ENCODE measurements around the gene SNCG.
A peak's percentile ranks its signal among the peaks of the same experiment; 100 is the strongest.
"Not testable (repeated sequence)": the region's sequence is repeated elsewhere in the genome, so short reads cannot be mapped to it uniquely, and the experiment has no call there.

The SNCG gene

DNA sequence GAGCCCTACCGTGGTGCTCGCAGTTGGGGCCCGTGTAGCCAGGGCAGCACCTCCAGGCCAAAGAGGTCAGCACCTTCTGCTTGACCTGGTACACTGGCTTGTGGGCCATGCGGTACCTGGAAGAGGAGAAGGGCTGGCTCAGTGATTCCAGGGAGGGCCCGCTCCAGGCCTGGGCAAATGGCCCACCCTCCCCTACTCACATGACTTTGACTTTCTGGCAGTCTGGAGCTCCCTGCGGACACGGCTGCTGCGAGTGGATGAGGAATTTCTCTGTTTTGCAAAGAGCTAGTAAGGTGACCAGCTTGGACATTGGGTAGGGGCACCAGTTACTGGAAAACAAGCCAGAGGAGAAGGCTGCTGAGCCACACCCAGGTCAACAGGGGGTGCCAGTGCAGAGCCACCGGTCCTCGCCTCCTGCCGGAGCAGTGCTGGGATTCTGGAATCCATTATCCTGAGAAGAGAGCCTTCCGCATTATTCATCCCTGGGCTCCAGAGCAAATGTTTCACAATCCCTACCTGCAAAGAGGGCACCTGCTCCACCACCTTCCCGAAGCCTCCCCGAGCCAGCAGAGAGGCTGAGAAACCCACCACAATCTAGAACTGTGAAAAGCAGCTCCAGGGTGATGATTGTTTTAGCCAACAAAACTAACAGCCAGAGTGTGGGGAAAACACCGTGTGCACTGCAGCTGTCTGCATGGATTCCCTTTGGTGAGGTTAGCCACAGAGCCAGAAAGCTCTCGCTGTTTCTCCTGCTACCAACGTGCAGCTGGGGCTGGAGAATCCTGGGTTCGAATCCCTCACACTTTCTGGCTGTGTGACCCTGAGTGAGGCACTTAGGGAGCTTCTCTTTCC, 12.8 kb upstream of the SNCG start:
- DNase-seq, result peak; percentile 66

DNA sequence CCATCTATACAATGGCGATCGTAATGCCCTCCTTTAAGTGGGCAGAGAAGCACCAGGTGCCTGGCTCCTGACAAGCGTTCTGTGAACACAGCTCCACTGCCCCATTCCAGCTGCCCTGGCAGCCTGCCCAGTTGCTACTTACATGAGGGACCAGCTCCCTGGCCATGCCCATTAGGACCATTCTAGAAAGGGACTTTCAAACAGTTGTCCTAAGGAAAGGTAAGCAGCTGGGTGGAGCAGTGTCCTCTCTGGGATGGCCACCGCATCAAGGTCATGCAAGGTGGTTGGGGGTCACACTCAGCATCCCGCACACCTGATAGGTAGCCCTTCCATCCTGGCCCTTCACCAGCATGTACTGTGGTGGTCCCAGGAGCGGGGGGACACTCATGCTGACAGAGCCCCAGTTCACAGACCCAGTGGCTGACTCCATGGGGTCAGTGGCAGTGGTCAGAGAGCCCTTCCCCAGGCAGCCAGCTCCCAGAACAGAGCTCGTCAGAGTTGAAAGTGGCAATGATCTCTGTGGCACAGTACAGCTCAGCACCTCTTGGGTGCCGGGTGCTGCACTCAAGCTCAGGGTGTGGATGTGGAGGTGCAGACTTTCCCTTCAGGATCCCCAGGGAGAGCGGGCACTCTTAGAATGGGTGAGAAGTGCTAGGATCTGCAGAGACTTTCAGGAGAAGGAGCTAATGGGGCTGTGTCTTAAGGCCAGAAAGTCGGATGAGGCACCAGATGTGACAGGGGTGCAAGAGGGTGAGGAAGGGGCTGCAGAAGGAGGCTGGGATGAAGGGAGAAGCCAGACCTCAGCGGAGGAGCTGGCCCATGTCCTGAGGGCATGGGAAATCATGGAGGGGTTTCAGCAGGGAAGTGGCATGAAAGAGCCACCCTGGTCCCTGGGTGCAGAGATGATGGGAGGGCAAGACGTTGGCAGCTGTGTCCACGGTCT, 11.9 kb upstream of the SNCG start:
- no peak for DNase-seq

DNA sequence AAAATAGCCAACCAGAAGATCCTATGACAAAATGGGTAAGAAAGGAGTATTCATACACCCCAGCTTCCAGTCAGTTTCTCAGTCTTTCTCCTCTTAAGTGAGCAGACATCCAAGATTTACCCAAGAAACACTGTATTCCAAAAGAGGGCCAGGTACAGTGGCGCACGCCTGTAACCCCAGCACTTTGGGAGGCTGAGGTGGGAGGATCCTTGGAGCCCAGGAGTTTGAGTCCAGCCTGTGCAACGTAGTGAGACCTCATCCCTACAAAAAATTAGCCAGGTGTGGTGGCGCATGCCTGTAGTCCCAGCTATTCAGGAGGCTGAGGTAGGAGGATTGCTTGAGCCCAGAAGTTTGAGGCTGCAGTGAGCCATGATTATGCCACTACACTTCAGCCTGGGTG, 10.6 kb upstream of the SNCG start:
- DNase-seq, result not testable (repeated sequence)

DNA sequence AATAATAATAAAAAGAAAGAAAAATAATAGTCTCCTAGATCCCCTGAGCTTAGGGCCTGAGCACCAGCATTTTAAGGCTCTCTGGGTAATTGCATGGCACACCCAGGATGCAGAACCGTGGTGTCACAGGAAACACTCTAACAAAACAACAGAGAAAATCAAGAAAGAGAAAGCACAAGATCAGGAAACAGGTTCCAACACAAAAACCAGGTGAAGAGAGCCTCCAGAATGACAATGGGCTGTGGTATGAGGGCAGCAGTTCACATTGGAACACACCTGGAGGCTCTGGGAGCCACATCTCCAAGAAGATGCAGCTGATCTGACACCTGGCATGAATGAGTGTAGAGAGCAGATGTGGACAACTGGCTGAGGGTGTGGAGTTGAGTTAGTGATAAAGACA, 8.1 kb upstream of the SNCG start:
- DNase-seq, result no peak

DNA sequence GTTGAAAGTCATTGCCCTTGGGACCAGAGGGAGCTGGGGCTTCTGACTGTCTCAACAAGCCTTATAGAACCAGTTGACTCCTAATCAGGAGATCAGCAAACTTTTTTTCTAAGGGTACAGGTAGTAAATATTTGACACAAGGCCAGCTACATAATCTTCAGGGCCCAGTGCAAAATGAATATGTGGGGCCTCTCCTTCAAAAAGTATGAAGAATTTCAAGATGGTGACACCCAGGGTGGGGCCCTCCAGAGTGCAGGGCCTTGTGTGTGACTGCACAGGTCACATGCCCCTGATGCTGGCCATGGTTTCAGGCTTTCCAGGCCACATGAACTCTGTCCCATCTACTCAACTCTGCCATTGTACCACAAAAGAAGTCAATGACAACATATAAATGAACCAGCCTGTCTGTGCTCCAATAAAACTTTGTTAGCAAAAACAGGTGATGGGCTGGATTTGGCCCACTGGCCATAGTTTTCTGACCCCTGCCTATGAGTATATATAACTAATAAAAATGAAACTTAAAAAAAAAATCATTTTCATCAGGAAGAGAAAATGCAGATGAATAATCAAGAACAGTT, 7.1 kb upstream of the SNCG start:
- no peak for DNase-seq

DNA sequence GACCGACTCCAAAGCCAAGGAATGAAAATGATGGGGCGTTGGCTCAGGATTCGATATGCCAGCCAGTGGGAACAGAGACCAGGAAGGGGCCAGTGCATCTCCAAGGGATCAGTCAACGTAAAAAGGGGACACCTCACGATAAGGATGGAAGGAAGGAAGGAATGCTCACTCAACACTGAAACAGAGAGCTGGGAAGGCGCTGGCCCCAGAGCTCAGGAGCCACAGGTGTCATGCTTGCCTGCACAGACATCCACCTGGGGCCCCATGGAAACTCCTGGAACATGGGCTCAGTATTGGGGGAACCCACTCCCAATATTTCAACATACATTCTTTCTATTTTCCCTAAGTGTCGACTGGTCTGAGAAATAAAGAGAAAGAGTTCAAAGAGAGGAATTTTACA, 6.3 kb upstream of the SNCG start:
- DNase-seq, result no peak

DNA sequence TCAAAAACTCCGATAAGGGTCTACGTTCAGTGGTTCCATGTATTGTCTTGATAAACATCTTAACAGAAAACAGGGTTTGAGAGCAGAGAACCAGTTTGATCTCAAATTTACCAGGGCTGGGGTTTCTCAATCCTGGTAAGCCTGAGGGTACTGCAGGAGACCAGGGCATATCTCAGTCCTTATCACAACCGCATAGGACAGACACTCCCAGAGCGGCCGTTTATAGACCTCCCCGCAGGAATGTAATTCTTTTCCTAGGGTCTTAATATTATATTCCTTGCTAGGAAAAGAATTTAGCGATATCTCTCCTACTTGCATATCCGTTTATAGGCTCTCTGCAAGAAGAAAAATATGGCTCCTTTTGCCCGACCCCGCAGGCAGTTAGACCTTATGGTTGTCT, 5.7 kb upstream of the SNCG start:
- DNase-seq, result not testable (repeated sequence)

DNA sequence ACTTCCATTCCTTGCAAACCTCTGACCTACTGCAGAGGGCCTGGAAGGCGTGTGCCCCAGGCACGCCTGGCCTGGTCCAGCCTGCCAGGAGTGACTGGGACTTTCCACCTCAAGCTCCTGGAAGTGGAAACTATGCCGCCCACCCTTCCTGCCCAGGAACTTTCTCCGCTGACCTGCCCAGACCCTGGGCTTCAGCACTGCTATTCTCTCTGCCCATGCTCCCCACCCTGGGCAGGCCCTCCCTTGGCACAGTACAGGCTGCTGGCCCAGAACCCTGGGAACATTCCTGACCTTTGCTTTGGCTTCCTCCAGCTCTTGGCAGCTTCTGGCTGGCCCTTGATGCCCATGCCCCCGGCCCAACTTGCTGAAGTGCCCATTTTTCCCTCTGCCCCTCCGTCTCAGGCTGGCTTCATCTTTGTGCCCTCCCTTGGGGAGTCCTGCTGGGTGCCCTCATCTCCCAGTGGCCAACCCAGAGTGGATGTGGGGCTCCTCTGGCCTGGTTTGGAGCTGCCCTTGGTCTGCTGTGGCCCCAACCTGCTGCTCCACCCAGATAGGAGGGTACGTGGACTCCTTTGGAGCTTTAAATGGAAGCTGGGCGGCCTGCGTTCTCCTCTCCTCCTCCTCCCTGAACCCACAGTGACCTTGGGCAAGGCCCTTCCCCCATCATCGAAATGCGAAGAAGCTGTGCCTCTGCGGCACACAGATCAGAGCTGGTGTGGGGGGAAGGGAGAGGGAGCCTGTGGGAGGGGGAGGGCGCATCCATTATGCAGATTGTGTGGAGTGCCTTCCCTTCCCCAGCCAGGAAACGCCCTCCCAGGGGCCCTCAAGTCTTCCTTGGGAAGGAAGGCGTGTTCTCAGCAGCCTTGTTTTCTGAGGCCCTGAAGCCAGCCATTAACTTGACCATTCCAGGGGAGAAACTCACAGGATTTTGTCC, 4.4 kb upstream of the SNCG start:
- DNase-seq, result peak; percentile 96

DNA sequence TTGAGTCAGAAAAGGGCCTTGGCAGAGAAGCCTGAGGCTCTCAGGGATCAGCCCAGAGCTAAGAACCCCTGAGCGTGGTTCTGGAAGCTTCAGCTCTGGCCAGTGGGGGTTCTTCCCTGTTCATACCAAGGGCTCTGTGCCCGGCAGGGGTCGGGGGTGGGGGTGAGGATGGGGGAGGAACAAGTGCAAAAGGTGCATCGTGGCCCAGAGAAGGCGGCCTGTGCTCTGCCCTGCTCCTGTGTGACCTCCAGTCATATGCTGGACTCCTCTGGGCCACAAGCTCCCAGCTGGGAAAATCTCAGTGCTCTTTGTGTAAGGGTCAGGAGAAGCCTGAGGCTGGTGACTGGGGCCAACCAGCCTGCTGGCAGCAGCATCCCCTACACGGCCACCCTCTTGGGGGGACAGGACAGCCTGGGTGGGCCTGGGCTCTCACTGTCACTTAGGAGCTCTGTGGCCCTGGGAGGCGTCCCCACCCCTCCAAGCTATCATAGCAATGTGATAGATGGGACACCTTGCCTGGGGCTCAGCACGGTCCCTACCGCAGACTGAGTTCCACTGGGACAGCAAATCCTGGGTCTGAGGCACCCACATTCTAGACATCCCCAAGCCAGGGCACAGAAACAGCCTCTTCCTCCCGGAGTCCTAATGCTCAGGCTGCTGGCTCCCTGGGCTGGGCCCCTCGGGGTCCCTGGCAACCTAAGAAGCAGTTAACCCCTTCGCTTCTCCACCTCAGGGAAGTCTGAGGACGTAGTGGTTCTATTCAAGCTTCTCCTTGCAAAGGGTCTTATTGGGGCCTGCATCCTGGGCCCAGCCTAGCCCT, 3.5 kb upstream of the SNCG start:
- no peak for DNase-seq

DNA sequence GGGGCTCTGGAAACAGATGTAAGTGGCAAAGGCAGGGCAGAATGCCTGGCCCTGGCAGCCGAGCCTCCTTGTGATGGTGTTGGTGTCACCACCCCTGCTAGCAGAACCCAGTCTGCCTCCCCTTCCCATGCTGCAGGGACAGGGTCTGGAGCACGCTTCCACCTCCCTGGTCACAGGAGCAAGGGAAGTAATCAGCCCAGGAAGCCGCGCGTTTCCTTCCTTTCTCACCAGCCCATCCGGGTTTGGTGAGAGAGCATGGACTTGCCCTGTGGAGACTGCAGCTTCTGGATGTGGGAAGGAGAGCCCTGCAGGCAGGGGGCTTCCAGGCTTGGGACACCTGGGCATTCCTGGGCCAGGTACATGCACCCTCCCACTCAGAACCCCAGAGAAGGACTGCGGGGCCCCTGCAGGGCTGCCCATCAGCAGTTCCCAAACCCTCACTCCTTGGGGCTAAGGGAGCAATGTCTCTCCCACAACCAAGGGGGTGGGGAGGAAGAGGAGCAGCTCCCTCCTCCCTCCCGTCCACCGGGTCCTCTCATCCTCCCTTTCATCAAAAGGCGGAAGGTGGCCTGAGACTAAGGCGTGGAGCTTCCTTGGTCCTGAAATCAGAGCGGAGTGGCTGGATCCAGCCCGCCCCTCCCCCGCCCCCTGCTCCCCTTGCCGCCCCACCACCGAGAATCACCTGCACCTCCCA, 2.8 kb upstream of the SNCG start:
- peak; percentile 48 for DNase-seq

DNA sequence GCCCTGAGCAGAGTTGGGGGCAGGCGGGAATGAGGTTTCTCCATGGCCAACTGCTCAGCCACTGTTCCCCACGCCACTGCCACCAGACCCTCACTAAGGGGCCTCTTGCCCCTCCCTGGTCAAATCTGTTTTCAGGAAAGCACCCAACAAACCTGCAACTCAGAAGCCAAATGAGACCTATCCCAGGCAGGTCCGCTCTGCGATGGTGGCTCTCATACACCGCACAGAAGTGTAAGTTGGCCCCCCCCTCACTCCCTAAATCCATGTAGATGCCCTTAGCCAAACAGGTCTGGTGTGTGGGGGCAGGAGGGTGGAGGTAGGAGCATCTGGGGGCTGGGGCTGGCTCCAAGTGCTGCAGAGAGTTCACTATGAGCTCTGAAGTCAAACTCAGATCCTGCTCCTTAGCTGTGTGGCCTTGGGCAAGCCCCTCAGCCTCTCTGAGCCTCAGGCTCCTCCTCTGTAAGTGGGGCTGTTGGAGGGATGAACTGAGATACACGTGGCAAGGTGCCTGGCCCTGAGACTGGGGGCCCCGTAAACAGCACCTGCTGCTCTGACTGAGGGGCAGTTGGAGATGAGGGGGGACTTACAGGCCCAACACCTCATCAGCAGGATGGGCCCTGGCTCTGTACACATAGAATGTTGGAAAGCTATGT, 2.1 kb upstream of the SNCG start:
- DNase-seq, result no peak

DNA sequence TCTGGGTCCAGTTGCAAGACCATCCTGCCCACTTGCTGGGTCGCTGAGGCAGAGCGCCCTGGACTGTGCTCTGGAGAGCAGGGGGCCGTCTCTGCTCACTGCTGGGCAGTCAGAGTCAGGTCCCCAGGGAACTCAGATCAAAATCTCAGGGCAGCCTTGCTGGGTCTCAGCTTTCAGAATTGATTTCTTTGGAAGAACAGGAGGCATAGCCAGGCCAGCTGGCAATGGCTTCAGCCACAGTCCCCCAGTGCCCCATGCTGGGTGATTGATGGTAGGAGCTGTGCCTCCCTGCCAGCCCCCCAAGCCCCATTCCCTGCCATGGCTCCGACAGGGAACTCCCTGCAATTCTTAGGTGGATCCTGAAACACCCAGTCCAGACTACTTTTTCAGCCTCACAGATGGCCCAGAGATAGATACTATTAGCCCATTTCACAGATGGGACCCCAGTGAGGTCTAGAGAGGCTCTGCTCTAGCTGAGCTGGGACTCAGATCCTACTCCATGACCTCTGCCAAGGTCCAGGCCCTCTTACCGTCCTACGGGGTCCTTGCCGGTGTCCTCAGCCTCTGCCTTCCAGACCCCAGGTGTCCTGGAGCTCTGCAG, 1.5 kb upstream of the SNCG start:
- DNase-seq, result no peak

DNA sequence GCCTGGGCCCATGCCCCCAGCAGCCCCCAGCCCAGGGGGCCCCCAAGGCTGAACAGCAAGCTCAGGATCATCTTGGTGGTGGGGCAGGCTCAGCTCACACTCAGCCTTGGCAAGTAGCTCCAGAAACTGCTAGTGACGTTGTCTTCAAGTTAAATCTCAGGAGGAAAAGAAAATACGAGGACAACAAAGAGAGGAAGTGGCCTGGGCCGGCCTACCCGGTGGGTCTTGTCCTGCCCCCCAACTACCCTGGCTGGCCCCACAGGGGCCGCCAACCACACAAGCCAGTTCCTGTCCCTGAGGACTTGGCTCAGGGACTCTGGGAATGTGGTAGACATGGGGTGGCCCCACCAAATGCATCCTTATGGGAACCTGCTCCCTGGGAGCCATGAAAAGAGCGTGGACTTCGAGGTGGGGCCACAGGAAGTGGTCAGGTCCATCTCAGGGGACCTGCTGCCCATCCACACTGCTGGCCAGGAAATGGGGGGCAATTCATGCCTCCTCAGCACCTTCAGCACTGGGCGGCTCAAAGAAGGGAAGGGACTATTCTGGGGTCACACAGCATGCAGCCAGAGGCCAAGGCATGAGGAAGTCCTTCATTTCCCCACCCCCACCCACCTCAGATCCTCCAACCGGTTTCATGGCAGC, 806 bp upstream of the SNCG start, which contains the start of gene MMRN2:
MMRN2 (minus strand) TSS at position 145 of the 645 bp plus-strand sequence; CDS start at position 71, 74 bp downstream.
- no peak for DNase-seq

DNA sequence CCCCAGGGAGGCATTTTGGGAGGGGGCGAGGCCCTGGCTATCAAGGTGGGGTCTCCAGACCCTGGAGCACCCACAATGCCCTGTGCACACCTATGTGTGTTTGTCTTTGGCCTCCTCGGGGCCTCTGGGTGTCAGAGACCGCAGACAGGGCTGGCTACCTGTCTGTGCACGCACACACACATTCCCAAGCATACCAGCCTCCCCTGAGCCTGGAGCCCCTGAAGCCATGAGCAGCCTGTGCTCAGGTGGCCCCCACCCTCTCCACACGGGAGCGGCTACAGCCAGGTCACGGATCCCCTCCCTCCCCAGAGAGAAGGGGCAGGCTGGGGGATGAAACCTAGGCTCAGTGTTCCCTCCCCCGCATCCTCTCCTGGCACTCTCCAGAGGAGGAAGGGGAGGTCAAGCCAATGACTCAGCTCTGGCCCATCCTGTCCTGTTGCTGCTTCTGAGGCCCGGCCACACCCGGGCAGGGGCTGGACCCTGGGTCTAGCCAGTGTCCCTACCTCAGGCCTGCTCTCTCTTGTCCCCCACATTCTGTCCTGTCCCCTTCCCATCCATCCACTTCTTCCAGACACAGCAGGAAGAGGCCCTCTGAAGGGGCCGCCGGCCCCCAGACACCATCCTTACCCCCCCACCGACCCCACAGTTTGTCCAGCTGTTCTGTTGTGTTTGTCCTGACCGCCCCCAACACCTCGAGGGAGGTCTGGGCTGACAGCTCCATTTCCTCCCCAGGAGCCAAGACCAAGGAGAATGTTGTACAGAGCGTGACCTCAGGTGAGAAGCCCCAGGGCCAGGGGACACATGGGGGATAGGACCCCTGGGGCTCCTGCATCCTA, 720 bp downstream of the SNCG start:
- DNase-seq, result peak; percentile 57

DNA sequence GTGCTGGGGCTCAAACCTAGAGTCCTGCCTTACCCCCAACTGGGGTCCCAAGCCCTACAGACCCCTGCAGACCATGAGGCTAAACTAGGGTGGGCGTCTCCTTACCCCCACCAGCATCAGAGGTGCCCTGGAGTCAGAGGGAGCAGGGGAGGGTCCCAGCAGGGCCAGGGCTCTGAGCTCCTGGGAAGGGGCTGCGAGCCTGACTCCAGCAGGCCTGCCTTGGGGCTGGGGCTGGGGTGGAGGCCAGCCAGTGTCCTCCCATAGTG, 1.3 kb downstream of the SNCG start:
- DNase-seq, result no peak

DNA sequence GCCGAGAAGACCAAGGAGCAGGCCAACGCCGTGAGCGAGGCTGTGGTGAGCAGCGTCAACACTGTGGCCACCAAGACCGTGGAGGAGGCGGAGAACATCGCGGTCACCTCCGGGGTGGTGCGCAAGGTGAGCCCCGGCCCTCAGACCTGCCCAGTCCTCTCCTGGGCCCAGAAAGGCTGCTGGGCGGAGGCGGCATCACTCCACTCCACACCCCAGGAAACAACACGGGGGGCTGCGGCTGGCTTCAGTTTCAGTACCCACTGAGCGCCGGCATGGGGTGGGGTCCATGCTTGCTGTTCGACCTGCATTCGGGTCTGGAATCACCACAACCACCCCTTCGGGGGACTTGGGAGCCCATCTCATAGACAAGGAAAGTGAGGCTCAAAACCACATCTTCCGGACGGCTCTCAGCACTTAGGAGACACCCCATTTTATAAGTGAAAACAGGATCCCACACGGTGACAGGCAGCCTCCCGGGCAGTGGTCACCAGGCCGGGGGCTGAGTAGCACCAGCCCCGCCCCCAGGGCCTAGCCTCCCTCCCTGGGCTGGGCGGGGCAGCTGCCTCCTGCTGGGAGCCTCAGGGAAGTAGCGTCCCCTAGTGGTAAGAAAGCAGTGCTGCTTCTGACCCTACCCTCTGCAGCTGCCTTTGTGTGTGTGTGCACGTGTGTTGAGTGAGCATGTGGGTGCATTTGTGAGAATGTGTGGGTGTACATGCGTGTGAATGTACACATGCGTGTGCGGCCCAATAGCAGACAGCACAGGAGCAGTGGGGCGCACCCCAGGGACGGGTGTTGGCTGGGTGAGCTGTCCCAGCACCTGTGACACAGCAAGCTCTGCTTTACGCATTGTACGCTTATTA, 1.8 kb downstream of the SNCG start:
- DNase-seq, result peak; percentile 70

DNA sequence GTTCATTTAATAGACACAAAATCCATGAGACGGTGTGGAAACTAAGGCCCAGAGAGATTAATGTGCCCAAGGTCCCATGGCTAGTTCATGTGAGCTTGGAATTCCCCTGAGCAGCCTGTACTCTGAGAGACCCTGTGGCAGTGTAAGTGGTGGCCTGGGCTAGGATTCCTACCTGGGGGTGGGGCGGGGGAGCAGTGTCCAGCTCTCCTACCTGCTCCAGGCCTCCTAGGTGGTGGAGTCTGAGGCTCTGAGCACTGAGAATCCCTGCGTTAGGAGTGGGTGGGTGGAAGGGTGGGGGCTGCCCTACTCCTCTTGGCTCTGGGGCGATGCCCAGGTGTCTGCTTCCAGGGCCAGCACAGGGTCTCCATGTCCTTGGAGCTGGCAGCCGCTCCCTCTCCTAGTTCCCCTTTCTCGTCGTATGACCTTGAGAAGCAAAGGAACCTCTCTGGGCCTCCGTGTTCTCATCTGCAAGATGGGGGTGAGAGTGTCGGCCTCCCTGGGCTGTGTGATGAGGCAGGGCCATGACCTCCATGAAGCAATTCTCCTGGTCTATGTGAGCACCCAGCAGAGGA, 2.5 kb downstream of the SNCG start:
- DNase-seq, result no peak

Measured in eye (tissue), 1 donor.